ENCODE data around the gene SDCBP2. TPM values are rescaled to one million over a fixed set of nuclear protein-coding genes. Genes with fewer than 3 reads are reported as not detected.

The SDCBP2 gene
- polyA plus RNA-seq, 2 of the 4 experiments (the other 2 are of a cell fraction), result 0.35 to 0.58 TPM

- peak; percentile 70 to 72 for ATAC-seq
- DNase-seq (ENCODE audit: low read depth in 1 of 2, low spot score in 1 of 2), result peak in 1 of 2 experiments; percentile 49
- WGBS (ENCODE audit: missing lambda C conversion rate), result 35% methylated on average over 2 of the region's 3 CpGs
- POLR2A ChIA-PET, result no interaction called here
- TF ChIP-seq CEBPB (IDR thresholded peaks at IDR 0.05), result peak; percentile 19 to 44; a peak in 1 of 4 replicates
- no peak for TF ChIP-seq BCL3 (IDR thresholded peaks at IDR 0.05)
- TF ChIP-seq CTCF (IDR thresholded peaks at IDR 0.05), result peak; percentile 15; the same call in 1 of the 3 replicates
- TF ChIP-seq RARB (CRISPR knock-in tag; IDR thresholded peaks at IDR 0.05), result no peak
- no peaks in the 10 kb centered on the region for H3K9me3 ChIP-seq
- peak; percentile 67 for FAIRE-seq
- no peak overlapping the region for H3K27ac ChIP-seq
- CTCF ChIA-PET, result interaction anchor here (1.0 to 1.8 kb wide), 4 partner anchors 9 to 169 kb away, joined by 3 to 7 read pairs (median 5); no protein-coding TSS in a partner anchor
- no peak overlapping the region for H3K4me3 ChIP-seq
- peaks cover 5% of the 10 kb centered on the region; the same call in 2 of the 3 replicates for H3K4me1 ChIP-seq
- H3K4me2 ChIP-seq, result no peak overlapping the region
Observed at GRCh38 chr20:1334761-1335160, 5.8 kb upstream of the SDCBP2 start.

- DNase-seq (ENCODE audit: low read depth in 1 of 2, low spot score in 1 of 2) (no peak), FAIRE-seq (no peak), ATAC-seq (no peak)
- Histone ChIP-seq H3K4me3 (no peak overlapping the region), H3K4me1 (peaks cover 5% of the 10 kb centered on the region; the same call in 2 of the 3 replicates), H3K9me3 (no peaks in the 10 kb centered on the region), H3K4me2 (no peak overlapping the region), H3K27ac (no peak overlapping the region)
- ChIA-PET CTCF (interaction anchor here (1.0 to 1.8 kb wide), 4 partner anchors 8 to 169 kb away, joined by 3 to 7 read pairs (median 5); no protein-coding TSS in a partner anchor), POLR2A (no interaction called here)
- TF ChIP-seq HDAC2 (IDR thresholded peaks at IDR 0.05) (no peak), TP53 (CRISPR knock-in tag; IDR thresholded peaks at IDR 0.05) (no peak), BHLHE40 (IDR thresholded peaks at IDR 0.05; ENCODE audit: low read depth, low read length) (no peak), CBX8 (IDR thresholded peaks at IDR 0.05) (no peak), FOSL2 (IDR thresholded peaks at IDR 0.05) (no peak), FOSL2 (CRISPR knock-in tag; IDR thresholded peaks at IDR 0.05) (no peak), HOXA7 (CRISPR knock-in tag; IDR thresholded peaks at IDR 0.05) (no peak), RFX5 (IDR thresholded peaks at IDR 0.05) (no peak), EHF (CRISPR knock-in tag; IDR thresholded peaks at IDR 0.05) (no peak), KDM5A (IDR thresholded peaks at IDR 0.05) (no peak), PHF8 (IDR thresholded peaks at IDR 0.05; ENCODE audit: borderline replicate concordance, low read depth) (no peak), PBX3 (IDR thresholded peaks at IDR 0.05) (no peak), HEYL (CRISPR knock-in tag; IDR thresholded peaks at IDR 0.05) (no peak), ATOH8 (CRISPR knock-in tag; IDR thresholded peaks at IDR 0.05; ENCODE audit: low read depth) (no peak), RAD21 (conservative IDR thresholded peaks at IDR 0.05 in 1 of 2, IDR thresholded peaks at IDR 0.05 in 1 of 2) (no peak), FOSB (CRISPR knock-in tag; IDR thresholded peaks at IDR 0.05) (no peak), ESRRA (IDR thresholded peaks at IDR 0.05; ENCODE audit: borderline replicate concordance, low read length) (no peak), TFCP2L1 (CRISPR knock-in tag; IDR thresholded peaks at IDR 0.05) (no peak), ZC3H11A (IDR thresholded peaks at IDR 0.05) (no peak), JUNB (IDR thresholded peaks at IDR 0.05) (no peak)
- WGBS (ENCODE audit: missing lambda C conversion rate), result 92% methylated on average over 4 of the region's 4 CpGs
Observed at GRCh38 chr20:1334370-1334731, 5.4 kb upstream of the SDCBP2 start.
